Activated naive CD8-positive, alpha-beta T cell (primary cell): ENCODE measurements around the gene UBE2H.
"Not testable (repeated sequence)": the region's sequence is repeated elsewhere in the genome, so short reads cannot be mapped to it uniquely, and the experiment has no call there.

Experiments
- H3K27ac Mint-ChIP-seq: one replicate; pipeline ENCODE4 v1.8.0; 2021; ENCODE audit warnings: mixed read lengths
- H3K27me3 Mint-ChIP-seq: one replicate; pipeline ENCODE4 v1.8.0; 2021; ENCODE audit warnings: mixed read lengths
- H3K36me3 Mint-ChIP-seq: one replicate; pipeline ENCODE4 v1.8.0; 2021; ENCODE audit warnings: mixed read lengths
- H3K4me1 Mint-ChIP-seq: one replicate; pipeline ENCODE4 v1.8.0; 2021; ENCODE audit warnings: low read depth, mixed read lengths
- H3K4me3 Mint-ChIP-seq: one replicate; pipeline ENCODE4 v1.8.0; 2021; ENCODE audit warnings: mild to moderate bottlenecking, mixed read lengths
- H3K9me3 Mint-ChIP-seq: one replicate; pipeline ENCODE4 v1.8.0; 2021; ENCODE audit warnings: low read depth, mixed read lengths

UBE2H gene

GRCh38 chr7:129952653-129953560 lies at the start of gene UBE2H:
Gene UBE2H, minus strand, starts transcription at chr7:129952960. Its CDS starts 405 bp downstream, at chr7:129952555.
- Mint-ChIP-seq H3K9me3 (no peaks in the 10 kb centered on the region), H3K36me3 (no peaks in the 10 kb centered on the region), H3K27me3 (no peaks in the 10 kb centered on the region), H3K27ac (peak within 1 kb of the TSS; percentile 99), H3K4me3 (peak within 1 kb of the TSS; percentile 98), H3K4me1 (peaks cover 14% of the 10 kb centered on the region)

- H3K9me3 Mint-ChIP-seq, result no peaks in the 10 kb centered on the region
- H3K27ac Mint-ChIP-seq, result no peak overlapping the region
- no peaks in the 10 kb centered on the region for H3K36me3 Mint-ChIP-seq
- H3K27me3 Mint-ChIP-seq, result no peaks in the 10 kb centered on the region
- no peak overlapping the region for H3K4me3 Mint-ChIP-seq
- H3K4me1 Mint-ChIP-seq, result no peaks in the 10 kb centered on the region
Measured at GRCh38 chr7:129998446-129998845, 45.7 kb upstream of the UBE2H start.

GRCh38 chr7:129997285-129997684 lies 44.5 kb upstream of the UBE2H start:
- H3K4me3 Mint-ChIP-seq, result no peak overlapping the region
- H3K36me3 Mint-ChIP-seq, result no peaks in the 10 kb centered on the region
- no peaks in the 10 kb centered on the region for H3K9me3 Mint-ChIP-seq
- H3K27me3 Mint-ChIP-seq, result no peaks in the 10 kb centered on the region
- H3K27ac Mint-ChIP-seq, result no peak overlapping the region
- H3K4me1 Mint-ChIP-seq, result no peaks in the 10 kb centered on the region

GRCh38 chr7:129993275-129993674 lies 40.5 kb upstream of the UBE2H start:
- no peaks in the 10 kb centered on the region for H3K36me3 Mint-ChIP-seq
- peaks cover 10% of the 10 kb centered on the region for H3K4me1 Mint-ChIP-seq
- no peaks in the 10 kb centered on the region for H3K27me3 Mint-ChIP-seq
- H3K9me3 Mint-ChIP-seq, result no peaks in the 10 kb centered on the region
- no peak overlapping the region for H3K4me3 Mint-ChIP-seq
- H3K27ac Mint-ChIP-seq, result no peak overlapping the region

GRCh38 chr7:129990403-129991192 lies 37.8 kb upstream of the UBE2H start:
- Mint-ChIP-seq H3K27me3 (no peaks in the 10 kb centered on the region), H3K4me3 (no peak overlapping the region), H3K4me1 (peaks cover 10% of the 10 kb centered on the region), H3K9me3 (no peaks in the 10 kb centered on the region), H3K36me3 (no peaks in the 10 kb centered on the region), H3K27ac (no peak overlapping the region)

- Mint-ChIP-seq H3K4me3 (no peak overlapping the region), H3K27ac (no peak overlapping the region), H3K27me3 (no peaks in the 10 kb centered on the region), H3K4me1 (peaks cover 10% of the 10 kb centered on the region), H3K36me3 (no peaks in the 10 kb centered on the region), H3K9me3 (no peaks in the 10 kb centered on the region)
Measured at GRCh38 chr7:129989466-129989865, 36.7 kb upstream of the UBE2H start.

- H3K36me3 Mint-ChIP-seq, result no peaks in the 10 kb centered on the region
- H3K4me1 Mint-ChIP-seq, result peaks cover 10% of the 10 kb centered on the region
Measured at GRCh38 chr7:129986600-129986999, 33.8 kb upstream of the UBE2H start.

GRCh38 chr7:129980667-129981066 lies 27.9 kb upstream of the UBE2H start:
- Mint-ChIP-seq H3K27me3 (peaks cover 3% of the 10 kb centered on the region), H3K4me3 (no peak overlapping the region), H3K27ac (no peak overlapping the region), H3K4me1 (no peaks in the 10 kb centered on the region), H3K9me3 (no peaks in the 10 kb centered on the region), H3K36me3 (no peaks in the 10 kb centered on the region)

More at GRCh38 chr7:129986600-129986999, 33.8 kb upstream of the UBE2H start:
- Mint-ChIP-seq H3K9me3 (no peaks in the 10 kb centered on the region), H3K27me3 (peaks cover 3% of the 10 kb centered on the region), H3K4me3 (no peak overlapping the region), H3K27ac (no peak overlapping the region)

GRCh38 chr7:129975309-129975708 lies 22.5 kb upstream of the UBE2H start:
- no peaks in the 10 kb centered on the region for H3K9me3 Mint-ChIP-seq
- H3K27me3 Mint-ChIP-seq, result no peaks in the 10 kb centered on the region
- no peak overlapping the region for H3K27ac Mint-ChIP-seq
- no peaks in the 10 kb centered on the region for H3K36me3 Mint-ChIP-seq
- H3K4me3 Mint-ChIP-seq, result no peak overlapping the region
- H3K4me1 Mint-ChIP-seq, result no peaks in the 10 kb centered on the region

GRCh38 chr7:129970816-129971215 lies 18.1 kb upstream of the UBE2H start:
- Mint-ChIP-seq H3K36me3 (no peaks in the 10 kb centered on the region), H3K4me1 (no peaks in the 10 kb centered on the region), H3K4me3 (no peak overlapping the region), H3K27ac (no peak overlapping the region), H3K9me3 (no peaks in the 10 kb centered on the region), H3K27me3 (no peaks in the 10 kb centered on the region)

GRCh38 chr7:129969881-129970446 lies 17.2 kb upstream of the UBE2H start:
- H3K36me3 Mint-ChIP-seq, result no peaks in the 10 kb centered on the region
- no peak overlapping the region for H3K4me3 Mint-ChIP-seq
- no peaks in the 10 kb centered on the region for H3K27me3 Mint-ChIP-seq
- H3K4me1 Mint-ChIP-seq, result no peaks in the 10 kb centered on the region
- H3K27ac Mint-ChIP-seq, result no peak overlapping the region
- no peaks in the 10 kb centered on the region for H3K9me3 Mint-ChIP-seq

GRCh38 chr7:129968592-129969383 lies 16.0 kb upstream of the UBE2H start:
- H3K4me1 Mint-ChIP-seq, result no peaks in the 10 kb centered on the region

GRCh38 chr7:129960204-129960475 lies 7.4 kb upstream of the UBE2H start:
- not testable (repeated sequence) for H3K27ac Mint-ChIP-seq, H3K4me1 Mint-ChIP-seq, H3K4me3 Mint-ChIP-seq, H3K9me3 Mint-ChIP-seq, H3K27me3 Mint-ChIP-seq, H3K36me3 Mint-ChIP-seq

More at GRCh38 chr7:129968592-129969383, 16.0 kb upstream of the UBE2H start:
- no peaks in the 10 kb centered on the region for H3K27me3 Mint-ChIP-seq
- H3K9me3 Mint-ChIP-seq, result no peaks in the 10 kb centered on the region
- no peak overlapping the region for H3K4me3 Mint-ChIP-seq
- H3K36me3 Mint-ChIP-seq, result no peaks in the 10 kb centered on the region
- H3K27ac Mint-ChIP-seq, result no peak overlapping the region

- H3K27ac Mint-ChIP-seq, result no peak overlapping the region
- H3K27me3 Mint-ChIP-seq, result no peaks in the 10 kb centered on the region
- H3K4me1 Mint-ChIP-seq, result no peaks in the 10 kb centered on the region
- no peak overlapping the region for H3K4me3 Mint-ChIP-seq
- H3K9me3 Mint-ChIP-seq, result no peaks in the 10 kb centered on the region
- no peaks in the 10 kb centered on the region for H3K36me3 Mint-ChIP-seq
Measured at GRCh38 chr7:129959471-129960203, 6.9 kb upstream of the UBE2H start.
